Epithelial cell of proximal tubule (primary cell): ENCODE measurements around the gene MXD4. TPM values are rescaled to one million over a fixed set of nuclear protein-coding genes. Genes with fewer than 3 reads are reported as not detected.

Experiments
- DNase-seq: peaks from one replicate; pipeline ENCODE4 v3.0.0-alpha.2; 2011; ENCODE audit warnings: low read depth
- H3K4me3 ChIP-seq: 2 replicates; pipeline ENCODE4 v1.5.1; 2011; ENCODE audit warnings: low read depth, mild to moderate bottlenecking, low read length
- CTCF ChIP-seq: conservative IDR thresholded peaks from 2 replicates; pipeline ENCODE4 v1.5.1; 2012; ENCODE audit warnings: low read depth, mild to moderate bottlenecking, low read length
- total RNA-seq: library from RNA; depleted of rRNA; stranded (reverse); fragments of >200 nt; gene quantifications from 2 replicates; pipeline ENCODE4 v1.2.3, GENCODE V29; 2015

MXD4 gene
- total RNA-seq, 1 donor from 2014 or later: 26.9 TPM

DNA sequence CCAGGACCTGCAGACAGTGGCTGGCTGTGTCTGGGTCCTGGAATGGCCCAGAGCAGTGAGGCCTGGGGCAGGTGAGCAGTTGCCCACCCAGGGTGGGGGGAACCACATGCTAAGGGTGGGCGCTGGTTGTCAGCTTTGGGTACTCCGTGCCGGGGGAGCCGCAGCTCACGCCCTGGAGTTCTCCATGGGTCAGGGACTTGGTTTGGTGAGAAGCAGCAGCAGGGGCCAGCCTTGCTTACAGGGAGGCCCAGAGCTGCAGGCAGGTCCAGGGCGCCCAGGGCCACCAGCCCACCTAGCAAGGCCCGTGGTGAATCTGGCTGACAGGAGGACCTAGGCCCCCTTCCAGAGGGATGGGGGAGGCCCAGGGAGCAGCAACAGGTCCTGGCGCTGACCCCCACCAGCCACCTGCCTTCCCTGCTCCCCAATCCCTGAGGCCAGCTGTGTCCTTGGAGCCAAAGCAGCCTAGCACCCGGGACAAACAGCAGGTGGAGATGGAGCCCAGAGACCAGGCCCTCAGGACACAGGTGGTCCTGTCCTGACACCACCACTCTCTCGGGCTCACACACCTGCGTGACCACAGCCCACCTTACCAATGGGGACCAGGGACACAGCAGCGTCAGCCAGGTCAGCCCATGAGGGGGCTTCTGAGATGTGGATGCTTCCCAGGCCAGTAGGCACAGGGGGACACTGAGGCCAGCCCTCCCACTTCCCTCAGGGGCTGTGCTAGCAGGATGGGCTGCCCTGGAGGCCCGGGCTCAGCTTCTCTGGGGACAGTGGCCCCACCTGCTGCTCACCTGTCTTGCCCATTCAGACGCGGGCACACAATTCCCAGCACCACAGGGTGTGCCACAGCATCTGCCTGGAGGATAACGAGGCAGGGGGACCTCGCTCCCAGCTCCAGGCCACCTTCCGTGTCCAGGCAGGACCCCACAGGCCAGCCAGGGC is 3.5 kb downstream of the MXD4 start:
- no peak for TF ChIP-seq CTCF
- no peak for DNase-seq
- no peak overlapping the region for H3K4me3 ChIP-seq

GRCh38 chr4:2257361-2258081 is 4.4 kb downstream of the MXD4 start:
- no peak overlapping the region for H3K4me3 ChIP-seq
- no peak for TF ChIP-seq CTCF
- DNase-seq: no peak

DNA sequence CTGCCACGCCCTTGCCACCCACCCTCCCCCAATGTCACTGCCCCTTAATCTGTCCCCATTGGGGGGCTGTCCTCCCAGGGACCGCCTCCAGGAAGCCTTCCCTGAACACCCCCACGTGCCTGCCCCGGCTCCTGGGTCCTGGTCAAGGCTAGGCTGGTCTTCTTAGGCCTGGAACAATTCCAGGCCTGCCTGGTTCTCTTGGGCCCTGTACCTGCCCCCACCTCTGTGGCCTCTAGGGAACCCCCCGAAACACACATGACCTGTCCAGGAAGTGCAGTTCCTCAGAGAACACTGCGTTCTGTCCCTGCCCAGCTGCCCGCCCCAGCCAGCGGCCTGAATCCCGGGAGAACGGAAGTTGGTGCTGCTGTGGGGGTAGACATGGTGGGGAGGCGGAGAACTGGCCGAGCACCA is 5.1 kb downstream of the MXD4 start:
- no peak overlapping the region for H3K4me3 ChIP-seq
- no peak for TF ChIP-seq CTCF
- no peak for DNase-seq

- H3K4me3 ChIP-seq: no peak overlapping the region
Observed at GRCh38 chr4:2256156-2256731, 5.7 kb downstream of the MXD4 start.

GRCh38 chr4:2255501-2256155 is 6.3 kb downstream of the MXD4 start:
- no peak for DNase-seq
- no peak for TF ChIP-seq CTCF
- no peak overlapping the region for H3K4me3 ChIP-seq

More at GRCh38 chr4:2256156-2256731, 5.7 kb downstream of the MXD4 start:
- TF ChIP-seq CTCF: no peak
- no peak for DNase-seq

DNA sequence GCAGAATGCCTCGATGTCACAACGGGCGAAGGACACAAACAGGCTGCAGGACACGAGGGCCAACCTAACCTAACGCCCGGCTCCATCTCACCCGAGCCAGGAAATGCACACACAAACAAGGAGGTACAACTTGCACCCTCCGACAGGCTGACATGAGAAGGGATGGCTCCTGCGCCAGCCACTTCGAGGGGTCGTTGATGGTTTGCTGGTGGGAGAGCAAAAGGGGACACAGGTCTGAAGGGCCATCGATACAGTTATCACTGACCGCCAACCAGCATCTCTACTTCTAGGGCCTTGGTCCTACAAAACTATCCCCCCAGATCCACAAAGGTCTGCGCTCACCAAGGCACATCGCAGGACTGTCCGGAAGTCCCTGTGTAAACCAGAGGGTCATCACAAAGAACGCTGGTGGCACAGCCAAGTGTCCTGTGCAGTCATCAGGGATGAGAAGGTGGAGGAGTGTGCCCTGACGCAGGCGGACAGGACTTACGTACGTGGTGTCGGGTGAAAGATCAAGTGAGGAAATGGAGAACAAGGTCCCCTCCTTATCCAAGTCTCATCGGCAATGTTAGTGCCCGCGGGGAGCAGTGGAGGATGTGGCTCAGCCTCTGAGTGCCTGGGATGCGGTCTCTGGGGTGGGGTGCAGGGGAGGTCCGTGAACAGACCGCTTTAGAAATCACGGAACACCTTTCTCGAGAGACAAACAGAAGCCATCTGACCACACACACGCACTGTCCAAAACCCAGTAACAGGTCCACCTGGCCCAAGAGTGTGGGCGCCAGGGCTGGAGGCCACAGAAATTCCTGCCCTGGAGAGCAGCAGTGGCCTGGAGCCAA is 7.0 kb downstream of the MXD4 start:
- DNase-seq: no peak
- TF ChIP-seq CTCF: no peak

More for the DNA sequence above, 7.0 kb downstream of the MXD4 start:
- H3K4me3 ChIP-seq: no peak overlapping the region
